K562 (cell line): ENCODE data around the gene ISM1. TPM values are rescaled to one million over a fixed set of nuclear protein-coding genes. Genes with fewer than 3 reads are reported as not detected.

Experiments used
- CBX5 ChIP-seq: IDR thresholded peaks from 2 replicates; pipeline ENCODE4 v1.6.1; 2014; ENCODE audit warnings: low read depth, borderline replicate concordance
- MTF1 ChIP-seq: fragments of 250-450 bp; sonication (Bioruptor Pico); IDR thresholded peaks from 2 replicates; pipeline ENCODE4 v1.9.0; 2021; ENCODE audit warnings: moderate library complexity, mild to moderate bottlenecking, inconsistent platforms, borderline replicate concordance
- SREBF2 ChIP-seq: sonication (generic); formaldehyde crosslinking; IDR thresholded peaks from 2 replicates; pipeline ENCODE4 v1.4.0; 2020; ENCODE audit warnings: mild to moderate bottlenecking, missing genetic modification reagents
- SRSF9 ChIP-seq: fragments of 200-400 bp; formaldehyde crosslinking; IDR thresholded peaks from 2 replicates; pipeline ENCODE4 v1.6.1; 2017; ENCODE audit warnings: low read depth, low read length, borderline replicate concordance
- ZBTB8A ChIP-seq: fragments of 450-650 bp; IDR thresholded peaks from 2 replicates; pipeline ENCODE4 v1.6.1; 2018; ENCODE audit warnings: mild to moderate bottlenecking, moderate library complexity; ENCODE audit not compliant: partially characterized antibody
- ZNF143 ChIP-seq: sonication (generic); formaldehyde crosslinking; IDR thresholded peaks from 2 replicates; pipeline ENCODE4 v1.9.0; 2022; ENCODE audit warnings: mild to moderate bottlenecking, missing genetic modification reagents
- polyA plus RNA-seq, 8 experiments: library from polyadenylated mRNA; depleted of rRNA in 4 of 8; stranded (reverse) in 5 of 8; unstranded in 3 of 8; fragments of >200 nt; fragmentation: Nextera tagmentation in 2 of 8; fragmentation: Illumina TruSeq in 1 of 8; extraction: Ambion mirVana in 2 of 8; extraction: Trizol in 1 of 8; gene quantifications; 2 replicates each; pipeline versions ENCODE4 v1.2.1 to v1.2.3, GENCODE V29; 2011 to 2014; ENCODE audit warnings: inconsistent platforms in 1 of 8, missing spikeins in 1 of 8
- total RNA-seq, 7 experiments: library from RNA; depleted of rRNA in 6 of 7; stranded (reverse); fragments of >200 nt in 6 of 7; fragmentation: Illumina TruSeq in 2 of 7; extraction: Trizol in 2 of 7; gene quantifications; 2 replicates each; pipeline versions ENCODE4 v1.2.1 to v1.2.3, GENCODE V29; 2011 to 2021; ENCODE audit warnings: low replicate concordance in 1 of 7
- TF ChIP-seq, protein P1 (sequence below): fragments of 250-450 bp; sonication (Bioruptor Pico); IDR thresholded peaks from 2 replicates; pipeline ENCODE4 v1.5.0; 2021; ENCODE audit warnings: mild to moderate bottlenecking, borderline replicate concordance

The ISM1 gene
- total and polyA plus RNA-seq, 9 of the 15 experiments (the other 6 are each of a cell fraction or from before 2014, with no cell fraction given) = not detected

DNA sequence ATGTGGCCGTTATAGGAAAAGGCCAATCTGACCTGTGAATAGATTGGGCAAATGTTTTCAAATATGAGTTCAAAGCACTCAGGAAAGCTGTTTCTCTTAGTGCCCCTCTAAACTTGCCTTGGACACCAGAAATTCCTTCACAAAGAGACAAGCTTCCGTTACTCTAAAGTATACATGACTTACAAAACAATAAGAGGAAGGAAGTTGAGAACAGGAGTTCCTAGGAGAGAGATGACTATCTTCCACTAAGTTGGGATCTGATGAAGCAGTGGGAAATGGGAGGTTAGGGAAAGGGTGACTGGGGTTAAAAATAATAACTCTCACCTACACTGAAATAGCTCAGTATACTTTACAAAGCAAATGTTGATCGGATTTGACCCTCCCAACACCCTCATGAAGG is 50.0 kb downstream of the ISM1 start (continued):
- no peak for TF ChIP-seq MTF1 (CRISPR knock-in tag)
- TF ChIP-seq, protein P1, sequence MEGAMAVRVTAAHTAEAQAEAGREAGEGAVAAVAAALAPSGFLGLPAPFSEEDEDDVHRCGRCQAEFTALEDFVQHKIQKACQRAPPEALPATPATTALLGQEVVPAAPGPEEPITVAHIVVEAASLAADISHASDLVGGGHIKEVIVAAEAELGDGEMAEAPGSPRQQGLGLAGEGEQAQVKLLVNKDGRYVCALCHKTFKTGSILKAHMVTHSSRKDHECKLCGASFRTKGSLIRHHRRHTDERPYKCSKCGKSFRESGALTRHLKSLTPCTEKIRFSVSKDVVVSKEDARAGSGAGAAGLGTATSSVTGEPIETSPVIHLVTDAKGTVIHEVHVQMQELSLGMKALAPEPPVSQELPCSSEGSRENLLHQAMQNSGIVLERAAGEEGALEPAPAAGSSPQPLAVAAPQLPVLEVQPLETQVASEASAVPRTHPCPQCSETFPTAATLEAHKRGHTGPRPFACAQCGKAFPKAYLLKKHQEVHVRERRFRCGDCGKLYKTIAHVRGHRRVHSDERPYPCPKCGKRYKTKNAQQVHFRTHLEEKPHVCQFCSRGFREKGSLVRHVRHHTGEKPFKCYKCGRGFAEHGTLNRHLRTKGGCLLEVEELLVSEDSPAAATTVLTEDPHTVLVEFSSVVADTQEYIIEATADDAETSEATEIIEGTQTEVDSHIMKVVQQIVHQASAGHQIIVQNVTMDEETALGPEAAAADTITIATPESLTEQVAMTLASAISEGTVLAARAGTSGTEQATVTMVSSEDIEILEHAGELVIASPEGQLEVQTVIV (CRISPR knock-in tag) = no peak
- TF ChIP-seq SREBF2 (CRISPR knock-in tag) = no peak
- no peak for TF ChIP-seq CBX5
- no peak for TF ChIP-seq ZNF143 (CRISPR knock-in tag)
- no peak for TF ChIP-seq SRSF9
- TF ChIP-seq ZBTB8A = no peak
